Keratinocyte (primary cell): ENCODE measurements around the gene HMCN1. TPM values are rescaled to one million over a fixed set of nuclear protein-coding genes. Genes with fewer than 3 reads are reported as not detected.

ENCODE experiments used
- DNase-seq: peaks from one replicate; pipeline ENCODE4 v3.0.0-alpha.2; 2011; ENCODE audit warnings: low read depth, missing footprints, low spot score
- FAIRE-seq: peaks from 2 replicates; lab custom pipeline; 2011; peaks lifted over from hg19 to GRCh38; lab: Jason Lieb, UNC
- H2AFZ ChIP-seq: 2 replicates; pipeline ENCODE4 v1.6.0; 2012; ENCODE audit warnings: low read length, control low read depth, inconsistent platforms; ENCODE audit not compliant: control insufficient read depth
- H3K27ac ChIP-seq: 2 replicates; pipeline ENCODE4 v1.5.1; 2011; ENCODE audit warnings: low read length; ENCODE audit not compliant: control insufficient read depth, insufficient read depth
- H3K27me3 ChIP-seq: 3 replicates; pipeline ENCODE4 v1.6.0; 2011; ENCODE audit warnings: low read length; ENCODE audit not compliant: control insufficient read depth, insufficient read depth; ENCODE audit errors: extremely low read depth
- H3K36me3 ChIP-seq, 2 experiments: 2 replicates in 1 of 2; 3 replicates in 1 of 2; pipeline ENCODE4 v1.5.1; 2011; ENCODE audit warnings: low read length in 2 of 2, mild to moderate bottlenecking in 1 of 2; ENCODE audit not compliant: control insufficient read depth in 2 of 2, insufficient read depth in 2 of 2; ENCODE audit errors: extremely low read depth in 1 of 2
- H3K4me1 ChIP-seq: 3 replicates; pipeline ENCODE4 v1.5.1; 2011; ENCODE audit warnings: low read length; ENCODE audit not compliant: control insufficient read depth, insufficient read depth; ENCODE audit errors: extremely low read depth
- H3K4me2 ChIP-seq: 3 replicates; pipeline ENCODE4 v1.6.0; 2011; ENCODE audit warnings: low read depth, low read length; ENCODE audit not compliant: control insufficient read depth, insufficient read depth; ENCODE audit errors: extremely low read depth
- H3K4me3 ChIP-seq, 3 experiments: fragments of 200-600 bp in 1 of 3; sonication (generic) in 1 of 3; 2 replicates in 2 of 3; 3 replicates in 1 of 3; pipeline ENCODE4 v1.5.1; 2011 to 2016; ENCODE audit warnings: low read length in 3 of 3, mild to moderate bottlenecking in 3 of 3, control low read depth in 2 of 3, inconsistent platforms in 1 of 3, low read depth in 1 of 3, mixed read lengths in 1 of 3, mixed run types in 1 of 3, moderate library complexity in 1 of 3; ENCODE audit not compliant: control insufficient read depth in 2 of 3, insufficient read depth in 2 of 3; ENCODE audit errors: extremely low read depth in 1 of 3
- H3K79me2 ChIP-seq: 2 replicates; pipeline ENCODE4 v1.6.0; 2012; ENCODE audit warnings: low read length; ENCODE audit not compliant: control insufficient read depth, insufficient read depth
- H3K9ac ChIP-seq: 3 replicates; pipeline ENCODE4 v1.6.0; 2011; ENCODE audit warnings: low read length; ENCODE audit not compliant: control insufficient read depth, insufficient read depth; ENCODE audit errors: extremely low read depth
- H3K9me1 ChIP-seq: 3 replicates; pipeline ENCODE4 v1.6.0; 2011; ENCODE audit warnings: low read length; ENCODE audit not compliant: control insufficient read depth, insufficient read depth; ENCODE audit errors: extremely low read depth
- H3K9me3 ChIP-seq: 2 replicates; pipeline ENCODE4 v1.5.1; 2012; ENCODE audit warnings: low read depth, low read length; ENCODE audit not compliant: control insufficient read depth
- H4K20me1 ChIP-seq: 3 replicates; pipeline ENCODE4 v1.6.0; 2011; ENCODE audit warnings: low read length; ENCODE audit not compliant: control insufficient read depth, insufficient read depth; ENCODE audit errors: extremely low read depth
- EZH2 ChIP-seq: IDR thresholded peaks from one replicate; pipeline ENCODE4 v1.6.1; 2012; ENCODE audit warnings: inconsistent platforms, mild to moderate bottlenecking, low read length, moderate library complexity
- dilution Hi-C: fragments of 300-500 bp; cut with MboI; formaldehyde crosslinking; loops from one replicate; pipeline ENCODE4 v1.7.0; 2020; ENCODE audit warnings: low sequenced_read_pairs; ENCODE audit not compliant: extremely low pct_ligation_motif_present
- polyA plus RNA-seq, 5 experiments: library from polyadenylated mRNA; depleted of rRNA in 3 of 5; stranded (reverse) in 3 of 5; stranded (forward) in 1 of 5; unstranded in 1 of 5; fragments of >200 nt; gene quantifications; 1 replicate in 1 of 5; 2 replicates in 3 of 5; 3 replicates in 1 of 5; pipeline versions ENCODE4 v1.2.1 to v1.2.3, GENCODE V29; 2011 to 2012; ENCODE audit warnings: missing spikeins in 2 of 5, low read depth in 1 of 5, low replicate concordance in 1 of 5
- TF ChIP-seq, protein P1 (sequence below), 3 experiments: IDR thresholded peaks in 1 of 3; conservative IDR thresholded peaks in 1 of 3; optimal IDR thresholded peaks in 1 of 3; 2 replicates in 2 of 3; 3 replicates in 1 of 3; pipeline versions ENCODE3 to v1.5.1; 2011; ENCODE audit warnings: low read length in 3 of 3, mild to moderate bottlenecking in 3 of 3, moderate library complexity in 2 of 3, control low read depth in 1 of 3, inconsistent platforms in 1 of 3; ENCODE audit not compliant: insufficient read depth in 2 of 3; ENCODE audit errors: extremely low read depth in 1 of 3

HMCN1 gene
- polyA plus RNA-seq, 1 donor (not counting 4 experiments of a cell fraction or from before 2014, with no cell fraction given), result 1.8 TPM

DNA sequence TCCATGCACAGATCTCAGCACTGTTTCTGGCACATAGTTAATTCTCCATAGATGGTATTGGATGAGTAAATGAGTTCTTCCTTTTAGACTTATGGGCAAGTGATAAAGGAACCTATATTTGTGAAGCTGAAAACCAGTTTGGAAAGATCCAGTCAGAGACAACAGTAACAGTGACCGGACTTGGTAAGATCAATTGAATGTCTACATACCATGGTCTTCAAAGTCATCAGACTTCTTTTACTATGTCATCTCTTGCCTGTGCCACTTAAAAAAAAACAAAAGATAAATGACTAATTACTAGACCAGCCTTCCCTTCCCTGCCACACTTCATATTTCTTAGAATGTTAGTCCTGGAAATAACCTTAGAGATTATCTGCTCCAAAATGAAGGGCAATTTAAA lies 246.7 kb downstream of the HMCN1 start:
- Histone ChIP-seq H3K27me3 (no peaks in the 10 kb centered on the region), H3K79me2 (no peaks in the 10 kb centered on the region), H2AFZ (no peak overlapping the region), H3K4me1 (no peaks in the 10 kb centered on the region), H3K9ac (no peak overlapping the region), H3K9me1 (no peaks in the 10 kb centered on the region), H3K4me2 (no peak overlapping the region), H3K36me3 (no peaks in the 10 kb centered on the region), H4K20me1 (no peaks in the 10 kb centered on the region), H3K9me3 (no peaks in the 10 kb centered on the region), H3K4me3 (no peak overlapping the region), H3K27ac (no peak overlapping the region)
- TF ChIP-seq, protein P1, sequence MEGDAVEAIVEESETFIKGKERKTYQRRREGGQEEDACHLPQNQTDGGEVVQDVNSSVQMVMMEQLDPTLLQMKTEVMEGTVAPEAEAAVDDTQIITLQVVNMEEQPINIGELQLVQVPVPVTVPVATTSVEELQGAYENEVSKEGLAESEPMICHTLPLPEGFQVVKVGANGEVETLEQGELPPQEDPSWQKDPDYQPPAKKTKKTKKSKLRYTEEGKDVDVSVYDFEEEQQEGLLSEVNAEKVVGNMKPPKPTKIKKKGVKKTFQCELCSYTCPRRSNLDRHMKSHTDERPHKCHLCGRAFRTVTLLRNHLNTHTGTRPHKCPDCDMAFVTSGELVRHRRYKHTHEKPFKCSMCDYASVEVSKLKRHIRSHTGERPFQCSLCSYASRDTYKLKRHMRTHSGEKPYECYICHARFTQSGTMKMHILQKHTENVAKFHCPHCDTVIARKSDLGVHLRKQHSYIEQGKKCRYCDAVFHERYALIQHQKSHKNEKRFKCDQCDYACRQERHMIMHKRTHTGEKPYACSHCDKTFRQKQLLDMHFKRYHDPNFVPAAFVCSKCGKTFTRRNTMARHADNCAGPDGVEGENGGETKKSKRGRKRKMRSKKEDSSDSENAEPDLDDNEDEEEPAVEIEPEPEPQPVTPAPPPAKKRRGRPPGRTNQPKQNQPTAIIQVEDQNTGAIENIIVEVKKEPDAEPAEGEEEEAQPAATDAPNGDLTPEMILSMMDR (optimal IDR thresholded peaks at IDR 0.05 in 1 of 3, IDR thresholded peaks at IDR 0.05 in 1 of 3, conservative IDR thresholded peaks at IDR 0.05 in 1 of 3; ENCODE audit: extremely low read depth in 1 of 3, insufficient read depth in 2 of 3, low read length in 3 of 3), result no peak
- TF ChIP-seq EZH2, result no peak
- FAIRE-seq, result no peak
- dilution Hi-C loops, result no loop called here
- DNase-seq, result no peak

- Histone ChIP-seq H3K27me3 (no peaks in the 10 kb centered on the region), H3K79me2 (no peaks in the 10 kb centered on the region), H3K4me2 (no peak overlapping the region), H3K27ac (no peak overlapping the region), H4K20me1 (no peaks in the 10 kb centered on the region), H3K4me3 (no peak overlapping the region), H3K9me3 (no peaks in the 10 kb centered on the region), H3K4me1 (no peaks in the 10 kb centered on the region), H2AFZ (no peak overlapping the region), H3K36me3 (no peaks in the 10 kb centered on the region), H3K9ac (no peak overlapping the region), H3K9me1 (no peaks in the 10 kb centered on the region)
- no peak for FAIRE-seq
- TF ChIP-seq EZH2, result no peak
- dilution Hi-C loops, result no loop called here
- no peak for DNase-seq
Observed at GRCh38 chr1:185984113-185984836, 250.1 kb downstream of the HMCN1 start.
